ENCODE measurements around the gene TBXAS1. TPM values are rescaled to one million over a fixed set of nuclear protein-coding genes. Genes with fewer than 3 reads are reported as not detected.

Gene TBXAS1
- total RNA-seq, 4 donors from 2014 or later = 9.0 to 22.2 (median 14.6) TPM

DNA sequence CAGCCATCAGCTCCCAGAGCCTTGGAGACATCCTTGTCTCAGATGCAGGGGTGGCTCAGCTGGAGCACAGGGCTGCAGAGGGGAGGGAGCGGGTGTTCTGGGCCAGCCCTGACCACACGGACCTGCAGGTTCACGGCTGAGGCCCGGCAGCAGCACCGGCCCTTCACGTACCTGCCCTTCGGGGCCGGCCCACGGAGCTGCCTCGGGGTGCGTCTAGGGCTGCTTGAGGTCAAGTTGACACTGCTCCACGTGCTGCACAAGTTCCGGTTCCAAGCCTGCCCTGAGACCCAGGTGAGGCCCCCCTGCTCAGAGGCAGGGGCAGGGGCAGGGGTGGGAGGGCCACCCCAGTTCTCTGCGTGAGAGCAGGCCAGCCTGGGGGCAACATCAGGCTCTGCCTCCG lies 188.5 kb downstream of the TBXAS1 start:
- in situ Hi-C loops (cut with MboI; ENCODE audit: low pct_ligation_motif_present in 1 of 4, low pct_unique_long_range_greater_than_20kb in 1 of 4, low sequenced_read_pairs in 3 of 4) = no loop called here
- no peak for DNase-seq

DNA sequence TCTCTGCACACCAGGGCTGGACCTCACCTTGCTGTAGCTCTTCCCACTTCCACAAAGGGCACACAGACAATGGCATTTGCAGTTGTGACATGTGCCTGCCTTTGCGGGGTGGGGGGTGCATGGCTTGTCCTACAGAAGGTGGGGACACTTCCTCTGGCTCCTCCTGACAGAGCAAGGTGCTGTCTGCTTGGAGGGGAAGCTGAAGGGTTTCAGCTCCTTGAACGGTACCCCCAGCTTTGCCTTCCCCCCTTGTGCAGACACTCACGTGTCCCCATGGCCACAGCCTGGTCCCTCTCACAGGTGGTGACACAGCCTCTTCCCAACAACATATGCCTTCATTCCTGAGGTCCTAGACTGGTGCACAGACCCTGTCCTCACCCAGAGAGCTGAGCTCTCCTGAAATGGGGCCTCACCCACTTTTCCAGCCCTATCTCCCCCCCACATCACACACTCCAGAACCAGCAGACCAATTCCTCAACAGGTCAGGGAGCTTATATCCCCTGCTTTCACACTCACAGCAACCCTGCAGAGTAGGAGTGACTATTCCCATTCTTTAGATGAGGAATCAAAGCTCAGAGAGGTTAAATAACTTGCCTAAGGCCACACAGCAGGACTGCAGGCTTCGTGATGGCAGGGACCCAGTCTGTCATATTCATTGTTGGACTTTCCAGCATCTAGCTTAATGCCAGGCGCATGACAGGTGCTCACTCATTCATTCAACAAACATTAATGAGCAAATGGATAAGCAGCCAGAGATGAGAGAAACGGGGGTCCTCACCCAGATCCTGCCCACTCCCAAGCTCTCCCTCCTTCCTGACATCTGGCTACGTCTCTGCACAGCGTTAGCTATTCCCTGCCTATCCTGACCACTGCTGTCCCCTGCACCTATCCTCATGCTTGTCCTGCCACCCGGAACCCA lies 189.3 kb downstream of the TBXAS1 start:
- 66 to 100% methylated on average over 1 to 9 of the region's 9 CpGs for whole genome bisulfite sequencing, 2 donors (ENCODE audit: low coverage in 1 of 2)

More for the DNA sequence above, 188.5 kb downstream of the TBXAS1 start:
- Histone ChIP-seq H3K4me1 (no peaks in the 10 kb centered on the region), H3K27me3 (no peaks in the 10 kb centered on the region), H3K36me3 (no peaks in the 10 kb centered on the region), H3K4me3 (no peak overlapping the region), H3K9me3 (no peaks in the 10 kb centered on the region), H3K27ac (no peak overlapping the region)
- 95% methylated on average over 9 of the region's 15 CpGs; no CpG with 5 or more reads in 1 of the 2 donors for WGBS, 2 donors (ENCODE audit: low coverage in 1 of 2)
- no peak for TF ChIP-seq EP300 (IDR thresholded peaks at IDR 0.05; ENCODE audit: low read depth)
- TF ChIP-seq, protein P1, sequence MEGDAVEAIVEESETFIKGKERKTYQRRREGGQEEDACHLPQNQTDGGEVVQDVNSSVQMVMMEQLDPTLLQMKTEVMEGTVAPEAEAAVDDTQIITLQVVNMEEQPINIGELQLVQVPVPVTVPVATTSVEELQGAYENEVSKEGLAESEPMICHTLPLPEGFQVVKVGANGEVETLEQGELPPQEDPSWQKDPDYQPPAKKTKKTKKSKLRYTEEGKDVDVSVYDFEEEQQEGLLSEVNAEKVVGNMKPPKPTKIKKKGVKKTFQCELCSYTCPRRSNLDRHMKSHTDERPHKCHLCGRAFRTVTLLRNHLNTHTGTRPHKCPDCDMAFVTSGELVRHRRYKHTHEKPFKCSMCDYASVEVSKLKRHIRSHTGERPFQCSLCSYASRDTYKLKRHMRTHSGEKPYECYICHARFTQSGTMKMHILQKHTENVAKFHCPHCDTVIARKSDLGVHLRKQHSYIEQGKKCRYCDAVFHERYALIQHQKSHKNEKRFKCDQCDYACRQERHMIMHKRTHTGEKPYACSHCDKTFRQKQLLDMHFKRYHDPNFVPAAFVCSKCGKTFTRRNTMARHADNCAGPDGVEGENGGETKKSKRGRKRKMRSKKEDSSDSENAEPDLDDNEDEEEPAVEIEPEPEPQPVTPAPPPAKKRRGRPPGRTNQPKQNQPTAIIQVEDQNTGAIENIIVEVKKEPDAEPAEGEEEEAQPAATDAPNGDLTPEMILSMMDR (IDR thresholded peaks at IDR 0.05) = no peak
- intact Hi-C loops (cut with DNase I; ENCODE audit: low total_unique reads) = no loop called here

DNA sequence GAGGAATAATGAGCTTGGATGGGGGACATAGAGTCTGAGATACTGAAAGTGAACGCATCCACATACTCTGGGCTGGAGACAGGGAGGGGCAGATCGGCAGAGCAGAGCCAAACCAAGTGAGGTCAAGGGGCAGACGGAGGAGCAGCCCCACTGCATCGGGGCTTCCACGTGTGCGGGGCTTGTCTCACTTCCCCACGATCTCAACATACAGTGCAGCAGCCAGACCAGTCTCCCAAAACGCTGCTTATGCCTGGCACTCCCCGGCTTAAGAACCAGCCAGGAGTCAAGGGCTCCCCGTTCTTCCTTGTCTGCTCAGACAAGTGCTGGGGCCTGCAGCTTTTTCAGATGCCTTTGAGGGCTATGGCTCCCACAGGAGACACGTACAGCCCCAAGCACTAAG lies 190.1 kb downstream of the TBXAS1 start:
- intact Hi-C loops (cut with DNase I; ENCODE audit: low total_unique reads) (no loop called here), in situ Hi-C loops (cut with MboI; ENCODE audit: low pct_ligation_motif_present in 1 of 4, low pct_unique_long_range_greater_than_20kb in 1 of 4, low sequenced_read_pairs in 3 of 4) (no loop called here)
- TF ChIP-seq POLR2AphosphoS5 (IDR thresholded peaks at IDR 0.05) = no peak
- TF ChIP-seq, protein P1 (IDR thresholded peaks at IDR 0.05) = no peak
- no peak for TF ChIP-seq EP300 (IDR thresholded peaks at IDR 0.05; ENCODE audit: low read depth)
- no peak for TF ChIP-seq POLR2A (IDR thresholded peaks at IDR 0.05)
- H3K27me3 ChIP-seq = no peaks in the 10 kb centered on the region
- no peak overlapping the region for H3K27ac ChIP-seq
- H3K9me3 ChIP-seq = no peaks in the 10 kb centered on the region
- peaks cover 0 to 11% (median 0%) of the 10 kb centered on the region in 4 donors for H3K36me3 ChIP-seq
- H3K4me1 ChIP-seq = no peaks in the 10 kb centered on the region
- DNase-seq = no peak
- 66% methylated on average over 11 of the region's 11 CpGs; no CpG with 5 or more reads in 1 of the 2 donors for WGBS, 2 donors (ENCODE audit: low coverage in 1 of 2)
- no peak overlapping the region for H3K4me3 ChIP-seq

More for the DNA sequence above, 189.3 kb downstream of the TBXAS1 start:
- intact Hi-C loops (cut with DNase I; ENCODE audit: low total_unique reads) = no loop called here
- Histone ChIP-seq H3K27me3 (no peaks in the 10 kb centered on the region), H3K9me3 (no peaks in the 10 kb centered on the region), H3K27ac (no peak overlapping the region), H3K36me3 (peaks cover 0 to 5% (median 0%) of the 10 kb centered on the region in 4 donors), H3K4me3 (no peak overlapping the region), H3K4me1 (no peaks in the 10 kb centered on the region)
- in situ Hi-C loops (cut with MboI; ENCODE audit: low pct_ligation_motif_present in 1 of 4, low pct_unique_long_range_greater_than_20kb in 1 of 4, low sequenced_read_pairs in 3 of 4) = no loop called here
- TF ChIP-seq POLR2AphosphoS5 (IDR thresholded peaks at IDR 0.05) (no peak), EP300 (IDR thresholded peaks at IDR 0.05; ENCODE audit: low read depth) (no peak), POLR2A (IDR thresholded peaks at IDR 0.05) (no peak)
- no peak for DNase-seq

DNA sequence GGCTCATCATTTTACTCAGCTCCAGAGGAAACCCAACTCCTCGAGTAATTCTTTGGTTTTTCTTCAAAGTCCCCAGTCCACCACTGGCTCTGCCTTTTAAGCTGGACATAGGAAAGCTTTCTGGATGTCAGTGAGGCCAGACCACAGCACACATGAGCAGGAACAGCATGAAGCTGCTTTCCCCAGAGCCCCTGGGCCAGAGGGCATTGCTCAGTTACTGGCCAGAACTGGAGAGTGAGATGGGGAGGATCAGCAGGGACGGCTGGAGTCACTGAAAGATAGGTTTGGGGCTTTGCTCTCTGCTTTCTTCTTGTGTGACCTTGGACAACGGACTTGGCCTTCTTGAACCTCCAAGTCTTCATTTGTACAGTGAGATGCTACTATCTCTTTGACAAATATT lies 190.5 kb downstream of the TBXAS1 start:
- Histone ChIP-seq H3K36me3 (peaks cover 0 to 11% (median 2%) of the 10 kb centered on the region in 4 donors), H3K9me3 (no peaks in the 10 kb centered on the region), H3K4me1 (no peaks in the 10 kb centered on the region), H3K4me3 (no peak overlapping the region), H3K27me3 (no peaks in the 10 kb centered on the region), H3K27ac (no peak overlapping the region)
- intact Hi-C loops (cut with DNase I; ENCODE audit: low total_unique reads) = no loop called here
- 67% methylated on average over 3 of the region's 3 CpGs; no CpG with 5 or more reads in 1 of the 2 donors for WGBS, 2 donors (ENCODE audit: low coverage in 1 of 2)
- in situ Hi-C loops (cut with MboI; ENCODE audit: low pct_ligation_motif_present in 1 of 4, low pct_unique_long_range_greater_than_20kb in 1 of 4, low sequenced_read_pairs in 3 of 4) = no loop called here
- no peak for DNase-seq
- TF ChIP-seq POLR2A (IDR thresholded peaks at IDR 0.05) (no peak), EP300 (IDR thresholded peaks at IDR 0.05; ENCODE audit: low read depth) (no peak), POLR2AphosphoS5 (IDR thresholded peaks at IDR 0.05) (no peak)
- TF ChIP-seq, protein P1 (IDR thresholded peaks at IDR 0.05) = no peak

Data from transverse colon (tissue), 4 donors.